ENCODE measurements around the gene TPK1.

DNA sequence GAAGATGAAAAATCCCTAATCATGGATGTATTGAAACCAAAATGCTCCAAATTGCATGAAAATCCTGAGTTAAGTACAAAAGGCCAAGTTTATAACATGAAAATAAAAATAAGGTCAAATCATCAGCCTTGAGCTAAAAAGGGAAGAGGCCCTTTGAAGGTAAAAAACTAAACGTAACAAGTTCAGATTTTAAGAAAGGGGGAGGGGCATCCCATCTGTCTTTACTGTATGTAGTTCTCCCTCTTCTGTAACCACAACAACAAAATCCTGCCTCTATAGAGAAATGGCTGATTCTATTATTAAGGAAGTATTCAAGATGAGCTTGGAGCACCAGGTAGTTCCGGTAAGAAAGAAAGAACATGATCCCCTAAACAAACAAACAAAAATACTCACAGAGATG is 64.7 kb downstream of the TPK1 start:
- TF ChIP-seq EZH2 (IDR thresholded peaks at IDR 0.05; ENCODE audit: borderline replicate concordance, low read length) (no peak), CTCF (conservative IDR thresholded peaks at IDR 0.05 in 1 of 2, IDR thresholded peaks at IDR 0.05 in 1 of 2; ENCODE audit: extremely low read depth in 1 of 2, insufficient read depth in 1 of 2, low read depth in 1 of 2, low read length in 2 of 2) (no peak)
